Upper lobe of right lung (tissue), 1 donor: ENCODE data around the gene TSPAN16. TPM values are rescaled to one million over a fixed set of nuclear protein-coding genes. Genes with fewer than 3 reads are reported as not detected.
"Not testable (repeated sequence)": the region's sequence is repeated elsewhere in the genome, so short reads cannot be mapped to it uniquely, and the experiment has no call there.

Source experiments
- ATAC-seq: fragments of 200-7000 bp; cut with Tn5 transposase; one replicate; pipeline ENCODE4 v1.9.1; 2020; ENCODE audit warnings: mild to moderate bottlenecking, moderate library complexity
- DNase-seq: peaks from one replicate; pipeline ENCODE4 v3.0.0-alpha.2; 2020
- H3K27ac ChIP-seq: fragments of 200-600 bp; one replicate; pipeline ENCODE4 v1.8.0; 2022
- H3K27me3 ChIP-seq: fragments of 200-600 bp; one replicate; pipeline ENCODE4 v1.8.0; 2022; ENCODE audit warnings: mild to moderate bottlenecking
- H3K36me3 ChIP-seq: fragments of 200-600 bp; one replicate; pipeline ENCODE4 v1.8.0; 2022
- H3K4me1 ChIP-seq: fragments of 200-600 bp; one replicate; pipeline ENCODE4 v1.8.0; 2022
- H3K4me3 ChIP-seq: fragments of 200-600 bp; one replicate; pipeline ENCODE4 v1.8.0; 2022; ENCODE audit warnings: mild to moderate bottlenecking
- H3K9me3 ChIP-seq: fragments of 200-600 bp; one replicate; pipeline ENCODE4 v1.8.0; 2022
- intact Hi-C: fragments of 100-400 bp; cut with DNase I; formaldehyde crosslinking; loops from one replicate; pipeline ENCODE4 v1.11.0; 2022
- total RNA-seq: library from RNA; stranded (reverse); fragmentation: NEBNext Ultra II Directional; extraction: Animal tissue kit (Norgen Biotek cat#: 25700); gene quantifications from one replicate; pipeline ENCODE4 v1.2.1, GENCODE V29; 2021
- TF ChIP-seq, protein P1 (sequence below): fragments of 200-600 bp; IDR thresholded peaks from one replicate; pipeline ENCODE4 v1.8.0; 2022; ENCODE audit warnings: antibody characterized with exemption
- donor health status: DM: no; HTN: yes; CAD: no; lungs with severe emphysema.

Gene TSPAN16
- total RNA-seq, 1 donor from 2014 or later = not detected

DNA sequence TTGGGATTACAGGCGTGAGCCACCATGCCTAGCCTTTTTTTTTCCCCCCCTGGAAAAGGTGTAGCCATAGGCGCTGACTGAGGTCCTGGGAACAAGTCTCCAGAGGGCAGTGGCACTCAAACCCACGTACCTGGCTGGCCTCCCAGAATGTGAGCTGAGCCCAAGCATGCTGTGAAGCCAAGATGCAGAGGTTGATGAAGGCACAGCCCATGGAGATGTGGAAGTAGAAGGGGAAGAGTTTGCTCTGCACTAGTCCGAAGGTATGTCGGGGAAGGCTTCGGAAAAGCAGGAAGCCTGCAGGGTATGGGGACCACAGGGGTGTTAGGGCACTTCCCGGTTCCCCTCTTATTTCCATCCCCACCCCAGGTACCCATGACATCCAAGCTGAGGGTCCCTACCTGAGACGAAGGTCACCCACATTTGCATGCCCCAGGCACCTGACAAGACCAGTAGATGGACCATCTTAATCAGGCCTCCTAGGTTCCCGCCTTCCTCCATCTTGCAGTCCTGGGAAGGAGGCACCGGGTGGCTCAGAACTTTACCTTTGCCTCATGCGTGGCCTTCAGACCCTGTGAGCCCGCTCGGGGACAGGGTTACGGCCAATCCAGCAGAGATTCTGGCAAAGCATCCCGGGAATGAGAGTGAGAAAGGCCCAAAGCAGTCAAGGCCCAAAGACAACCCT lies 49.3 kb downstream of the TSPAN16 start:
- TF ChIP-seq, protein P1, sequence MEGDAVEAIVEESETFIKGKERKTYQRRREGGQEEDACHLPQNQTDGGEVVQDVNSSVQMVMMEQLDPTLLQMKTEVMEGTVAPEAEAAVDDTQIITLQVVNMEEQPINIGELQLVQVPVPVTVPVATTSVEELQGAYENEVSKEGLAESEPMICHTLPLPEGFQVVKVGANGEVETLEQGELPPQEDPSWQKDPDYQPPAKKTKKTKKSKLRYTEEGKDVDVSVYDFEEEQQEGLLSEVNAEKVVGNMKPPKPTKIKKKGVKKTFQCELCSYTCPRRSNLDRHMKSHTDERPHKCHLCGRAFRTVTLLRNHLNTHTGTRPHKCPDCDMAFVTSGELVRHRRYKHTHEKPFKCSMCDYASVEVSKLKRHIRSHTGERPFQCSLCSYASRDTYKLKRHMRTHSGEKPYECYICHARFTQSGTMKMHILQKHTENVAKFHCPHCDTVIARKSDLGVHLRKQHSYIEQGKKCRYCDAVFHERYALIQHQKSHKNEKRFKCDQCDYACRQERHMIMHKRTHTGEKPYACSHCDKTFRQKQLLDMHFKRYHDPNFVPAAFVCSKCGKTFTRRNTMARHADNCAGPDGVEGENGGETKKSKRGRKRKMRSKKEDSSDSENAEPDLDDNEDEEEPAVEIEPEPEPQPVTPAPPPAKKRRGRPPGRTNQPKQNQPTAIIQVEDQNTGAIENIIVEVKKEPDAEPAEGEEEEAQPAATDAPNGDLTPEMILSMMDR = no peak

DNA sequence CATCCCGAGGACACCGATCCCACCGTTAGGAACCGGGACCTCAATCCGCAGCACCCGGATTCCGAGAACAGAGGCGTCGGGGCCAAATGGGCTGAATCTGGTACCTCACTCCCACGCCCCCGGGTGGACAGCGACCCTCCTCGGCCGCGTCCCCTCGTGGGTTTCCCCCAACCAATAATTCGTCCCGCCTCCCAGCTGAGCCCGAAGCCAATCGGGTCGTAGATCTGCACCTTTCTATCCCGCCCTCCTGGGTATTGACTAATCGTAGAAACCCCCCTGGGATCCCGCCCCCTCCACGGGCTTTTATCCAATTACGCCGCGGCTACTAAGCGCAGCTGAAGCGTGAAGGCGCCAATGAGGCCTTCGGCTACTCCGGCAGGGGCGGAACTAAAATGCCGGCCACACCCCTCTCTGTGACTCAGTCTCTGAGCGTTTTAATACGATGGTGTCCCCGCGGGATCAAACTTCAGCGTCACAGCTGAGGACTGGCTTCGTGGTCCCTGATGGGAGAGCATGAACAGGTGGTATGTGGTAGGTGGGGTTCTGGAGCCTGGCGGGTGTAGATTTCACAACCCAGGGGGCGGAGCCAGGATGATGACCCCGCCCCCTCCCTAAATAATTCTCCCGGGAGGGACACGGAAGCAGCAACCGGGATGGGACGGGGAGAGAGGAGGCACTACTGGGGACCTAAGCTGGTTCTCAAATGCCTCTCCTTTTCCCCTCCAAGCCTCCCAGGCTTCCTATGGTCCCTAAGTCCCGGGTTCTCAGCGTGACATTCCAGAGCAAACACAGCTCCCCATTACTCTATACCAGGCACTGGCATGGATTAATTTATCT lies 50.4 kb downstream of the TSPAN16 start, which contains the start of the genes CCDC159 and TMEM205:
TSS of gene CCDC159 (plus strand) at position 416 of the 837 bp plus-strand sequence. CDS start at position 504, 88 bp downstream.
TSS of gene TMEM205 (minus strand) at position 165 of the 837 bp plus-strand sequence. CDS start 649 bp downstream, outside the sequence.
- Histone ChIP-seq H3K27me3 (no peaks in the 10 kb centered on the region), H3K4me1 (peaks cover 18% of the 10 kb centered on the region), H3K9me3 (no peaks in the 10 kb centered on the region), H3K36me3 (peaks cover 5% of the 10 kb centered on the region), H3K4me3 (peak within 1 kb of the TSS; percentile 78), H3K27ac (peak within 1 kb of the TSS; percentile 82)
- intact Hi-C loops = no loop called here
- TF ChIP-seq, protein P1 = no peak
- ATAC-seq = peak; percentile 97
- peak; percentile 98 for DNase-seq

More for the DNA sequence above, 49.3 kb downstream of the TSPAN16 start:
- Histone ChIP-seq H3K27ac (peak overlapping the region; percentile 82), H3K4me1 (peaks cover 18% of the 10 kb centered on the region), H3K9me3 (no peaks in the 10 kb centered on the region), H3K4me3 (peak overlapping the region; percentile 78), H3K36me3 (peaks cover 5% of the 10 kb centered on the region), H3K27me3 (no peaks in the 10 kb centered on the region)
- no peak for DNase-seq
- intact Hi-C loops = no loop called here
- ATAC-seq = no peak

DNA sequence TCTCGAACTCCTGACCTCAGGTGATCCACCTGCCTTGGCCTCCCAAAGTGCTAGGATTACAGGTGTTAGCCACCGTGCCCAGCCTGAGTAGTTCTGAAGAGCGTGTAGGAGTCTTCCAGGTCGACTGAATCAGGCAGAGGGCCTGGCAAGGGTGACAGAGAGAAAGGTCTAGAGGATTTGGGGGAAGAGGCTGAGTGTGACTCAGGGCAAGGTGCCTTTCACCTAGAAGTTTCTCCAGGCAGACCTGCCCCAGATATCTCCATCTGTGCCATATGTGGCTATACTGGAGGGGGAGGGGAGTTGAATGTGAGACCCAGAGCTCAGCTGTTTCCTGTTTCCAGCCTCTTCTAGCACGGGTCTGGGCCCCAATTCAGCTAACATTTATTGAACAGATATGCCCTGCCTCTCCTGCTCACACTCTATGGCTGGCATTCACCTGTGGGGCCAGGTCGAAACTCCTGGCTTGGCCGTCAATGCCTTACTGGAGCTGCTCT lies 51.6 kb downstream of the TSPAN16 start:
- H3K27ac ChIP-seq = no peak overlapping the region
- peaks cover 18% of the 10 kb centered on the region for H3K4me1 ChIP-seq
- no peaks in the 10 kb centered on the region for H3K27me3 ChIP-seq
- intact Hi-C loops = no loop called here
- no peak for DNase-seq
- no peak overlapping the region for H3K4me3 ChIP-seq
- no peaks in the 10 kb centered on the region for H3K9me3 ChIP-seq
- ATAC-seq = no peak
- peaks cover 1% of the 10 kb centered on the region for H3K36me3 ChIP-seq
- TF ChIP-seq, protein P1 = no peak

DNA sequence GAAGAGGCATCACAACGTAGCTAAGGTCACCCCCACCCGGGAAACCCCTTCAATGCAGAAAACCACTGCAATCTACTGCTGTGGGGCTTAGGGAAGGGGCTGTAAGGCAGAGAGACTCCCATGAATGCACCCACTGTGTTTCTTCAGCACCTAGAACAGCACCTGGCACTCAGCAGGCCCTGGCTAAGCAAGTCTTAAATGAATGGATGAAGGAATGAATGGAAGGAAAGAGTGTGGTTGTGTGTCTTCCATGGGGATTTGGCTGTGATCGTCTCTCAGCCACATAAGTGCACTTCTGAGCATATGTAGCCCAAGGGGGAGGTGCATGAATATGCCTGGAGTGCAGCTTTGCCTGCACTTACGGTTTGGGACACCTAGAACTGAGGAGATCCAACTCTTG lies 53.2 kb downstream of the TSPAN16 start:
- Histone ChIP-seq H3K27ac (no peak overlapping the region), H3K9me3 (no peaks in the 10 kb centered on the region), H3K4me1 (peaks cover 15% of the 10 kb centered on the region), H3K4me3 (no peak overlapping the region), H3K27me3 (no peaks in the 10 kb centered on the region), H3K36me3 (no peaks in the 10 kb centered on the region)
- intact Hi-C loops = no loop called here
- DNase-seq (no peak), ATAC-seq (no peak)
- TF ChIP-seq, protein P1 = no peak

DNA sequence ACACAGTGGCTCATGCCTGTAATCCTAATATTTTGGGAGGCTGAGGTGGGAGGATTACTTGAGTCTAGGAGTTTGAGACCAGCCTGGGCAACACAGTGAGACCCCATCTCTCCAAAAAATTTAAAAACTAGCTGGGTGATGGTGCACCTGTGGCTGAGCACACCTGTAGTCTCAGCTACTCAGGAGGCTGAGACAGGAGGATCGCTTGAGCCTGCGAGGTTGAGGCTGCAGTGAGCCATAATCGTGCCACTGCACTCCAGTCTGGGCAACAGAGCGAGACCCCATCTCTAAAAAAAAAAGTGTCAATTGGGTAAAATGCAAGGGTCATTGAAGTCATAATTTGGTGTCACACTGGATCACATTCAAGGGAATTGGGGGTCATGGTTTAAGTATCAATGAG lies 58.1 kb downstream of the TSPAN16 start:
- intact Hi-C loops, H3K27me3 ChIP-seq, H3K27ac ChIP-seq, ATAC-seq, H3K9me3 ChIP-seq, H3K4me1 ChIP-seq, H3K4me3 ChIP-seq, DNase-seq, H3K36me3 ChIP-seq: not testable (repeated sequence)
